ENCODE results near the gene POLR2H. TPM values are rescaled to one million over a fixed set of nuclear protein-coding genes. Genes with fewer than 3 reads are reported as not detected.

Gene POLR2H
- total and polyA plus RNA-seq, 2 donors from 2014 or later = 82.0 to 157 TPM

DNA sequence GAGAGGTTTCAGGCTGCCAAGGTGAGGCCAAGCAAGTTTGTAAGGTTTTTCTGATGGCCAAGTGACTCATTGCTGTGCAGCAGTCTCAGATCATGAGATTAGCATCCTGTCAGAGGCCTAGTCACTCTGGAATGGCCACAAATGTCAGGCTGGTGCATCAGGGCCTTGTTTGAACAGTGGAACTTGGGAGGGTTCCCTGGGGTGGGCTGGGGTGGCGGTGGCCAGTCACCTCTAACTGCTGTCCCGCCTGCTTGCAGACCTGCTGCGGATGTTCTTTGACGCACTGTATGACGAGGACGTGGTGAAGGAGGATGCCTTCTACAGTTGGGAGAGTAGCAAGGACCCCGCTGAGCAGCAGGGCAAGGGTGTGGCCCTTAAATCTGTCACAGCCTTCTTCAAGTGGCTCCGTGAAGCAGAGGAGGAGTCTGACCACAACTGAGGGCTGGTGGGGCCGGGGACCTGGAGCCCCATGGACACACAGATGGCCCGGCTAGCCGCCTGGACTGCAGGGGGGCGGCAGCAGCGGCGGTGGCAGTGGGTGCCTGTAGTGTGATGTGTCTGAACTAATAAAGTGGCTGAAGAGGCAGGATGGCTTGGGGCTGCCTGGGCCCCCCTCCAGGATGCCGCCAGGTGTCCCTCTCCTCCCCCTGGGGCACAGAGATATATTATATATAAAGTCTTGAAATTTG lies 26.9 kb upstream of the POLR2H start:
- DNase-seq (peak in 1 of 5 donors; percentile 73), FAIRE-seq (no peak)
- peaks cover 0 to 29% (median 11%) of the 10 kb centered on the region in 3 donors for H3K4me1 ChIP-seq (ENCODE audit: control insufficient read depth in 2 of 3, insufficient read depth in 2 of 3, low read depth in 1 of 3, low read length in 3 of 3)
- H3K27ac ChIP-seq (ENCODE audit: low read depth in 2 of 2, low read length in 2 of 2) = peak overlapping the region; percentile 14 to 95
- no peak overlapping the region for H3K9ac ChIP-seq (ENCODE audit: low read length in 3 of 3)
- TF ChIP-seq CTCF (IDR thresholded peaks at IDR 0.05; ENCODE audit: borderline replicate concordance, extremely low read depth, insufficient read depth) = no peak
- H3K9me3 ChIP-seq (ENCODE audit: control insufficient read depth in 2 of 3, insufficient read depth in 1 of 3, low read length in 3 of 3) = no peaks in the 10 kb centered on the region
- intact Hi-C loops (cut with DNase I) = no loop called here
- peaks cover 18 to 47% (median 34%) of the 10 kb centered on the region in 3 donors for H3K36me3 ChIP-seq (ENCODE audit: control insufficient read depth in 2 of 3, insufficient read depth in 3 of 3, low read length in 3 of 3)
- H3K4me3 ChIP-seq (ENCODE audit: low read length in 3 of 3) = no peak overlapping the region
- H3K27me3 ChIP-seq (ENCODE audit: control insufficient read depth, insufficient read depth, low read length) = no peaks in the 10 kb centered on the region

- Histone ChIP-seq H3K36me3 (ENCODE audit: control insufficient read depth in 2 of 3, insufficient read depth in 3 of 3, low read length in 3 of 3) (peaks cover 18 to 43% (median 32%) of the 10 kb centered on the region in 3 donors), H3K4me1 (ENCODE audit: control insufficient read depth in 2 of 3, insufficient read depth in 2 of 3, low read depth in 1 of 3, low read length in 3 of 3) (peaks cover 0 to 29% (median 11%) of the 10 kb centered on the region in 3 donors), H3K27ac (ENCODE audit: low read depth in 2 of 2, low read length in 2 of 2) (peak overlapping the region; percentile 93 to 95), H3K4me3 (ENCODE audit: low read length in 3 of 3) (peak overlapping the region; percentile 15 to 84 (median 64)), H3K27me3 (ENCODE audit: control insufficient read depth, insufficient read depth, low read length) (no peaks in the 10 kb centered on the region), H3K9me3 (ENCODE audit: control insufficient read depth in 2 of 3, insufficient read depth in 1 of 3, low read length in 3 of 3) (no peaks in the 10 kb centered on the region), H3K9ac (ENCODE audit: low read length in 3 of 3) (peak overlapping the region in 2 of 3 donors; percentile 29 to 78)
- no peak for TF ChIP-seq CTCF (IDR thresholded peaks at IDR 0.05; ENCODE audit: borderline replicate concordance, extremely low read depth, insufficient read depth)
- intact Hi-C loops (cut with DNase I) = no loop called here
- FAIRE-seq = no peak
- no peak for DNase-seq
Observed at GRCh38 chr3:184335291-184335660, 26.2 kb upstream of the POLR2H start.

DNA sequence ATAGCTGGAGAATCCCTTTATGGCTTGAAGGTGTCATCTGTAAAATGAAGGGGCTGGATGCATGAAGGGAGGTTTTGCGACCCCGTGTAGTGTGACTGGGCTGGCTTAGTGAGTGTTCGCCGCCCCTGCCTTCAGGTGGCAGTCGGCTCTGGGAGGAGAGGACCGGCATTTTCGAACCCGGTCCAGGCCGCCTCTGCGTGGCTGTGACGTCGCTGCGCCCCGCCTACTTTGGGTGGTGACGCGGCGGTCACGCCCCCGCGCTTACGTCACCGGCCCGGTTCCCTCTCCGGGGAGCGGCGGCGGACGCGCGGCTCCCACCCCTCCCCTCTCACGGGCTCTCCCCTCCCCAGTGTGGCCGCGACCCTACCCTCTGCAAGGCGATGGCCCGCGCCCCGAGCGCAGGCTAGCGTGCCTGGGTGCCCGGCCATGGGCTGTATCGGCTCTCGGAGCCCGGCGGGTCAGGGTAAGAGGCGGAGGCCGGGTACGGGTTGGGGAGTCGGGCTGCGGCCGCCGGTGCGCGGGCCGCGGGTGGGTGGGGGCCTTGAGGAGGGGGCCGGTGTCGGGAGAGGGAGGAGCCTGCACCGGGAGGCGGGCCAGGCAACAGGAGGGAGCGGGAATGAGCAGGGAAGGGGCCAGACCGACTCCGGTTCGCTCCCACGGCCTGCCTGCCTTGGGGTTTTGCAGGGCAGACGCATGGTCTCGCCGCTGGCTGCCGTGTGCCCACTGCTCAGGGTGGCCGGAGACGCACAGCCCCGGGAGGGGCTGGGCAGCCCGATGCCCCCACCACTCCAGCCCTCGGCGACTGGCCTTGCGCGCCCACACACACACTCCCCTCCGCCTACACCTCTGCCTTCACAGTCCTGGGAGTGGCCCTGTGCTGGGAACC lies 25.6 kb upstream of the POLR2H start:
- DNase-seq (peak; percentile 88 to 95 (median 91)), FAIRE-seq (no peak)
- no peak for TF ChIP-seq CTCF (IDR thresholded peaks at IDR 0.05; ENCODE audit: borderline replicate concordance, extremely low read depth, insufficient read depth)
- peaks cover 18 to 42% (median 31%) of the 10 kb centered on the region in 3 donors for H3K36me3 ChIP-seq (ENCODE audit: control insufficient read depth in 2 of 3, insufficient read depth in 3 of 3, low read length in 3 of 3)
- H3K27ac ChIP-seq (ENCODE audit: low read depth in 2 of 2, low read length in 2 of 2) = peak overlapping the region; percentile 93 to 95
- H3K4me3 ChIP-seq (ENCODE audit: low read length in 3 of 3) = peak overlapping the region; percentile 64 to 84 (median 83)
- H3K4me1 ChIP-seq (ENCODE audit: control insufficient read depth in 2 of 3, insufficient read depth in 2 of 3, low read depth in 1 of 3, low read length in 3 of 3) = peaks cover 0 to 29% (median 11%) of the 10 kb centered on the region in 3 donors
- peak overlapping the region; percentile 29 to 78 (median 77) for H3K9ac ChIP-seq (ENCODE audit: low read length in 3 of 3)
- no peaks in the 10 kb centered on the region for H3K9me3 ChIP-seq (ENCODE audit: control insufficient read depth in 2 of 3, insufficient read depth in 1 of 3, low read length in 3 of 3)
- intact Hi-C loops (cut with DNase I) = no loop called here
- no peaks in the 10 kb centered on the region for H3K27me3 ChIP-seq (ENCODE audit: control insufficient read depth, insufficient read depth, low read length)

All from kidney (tissue), 14 donors.